Hepatocyte (in vitro differentiated cells): ENCODE results near the gene TLR8. TPM values are rescaled to one million over a fixed set of nuclear protein-coding genes. Genes with fewer than 3 reads are reported as not detected.

ENCODE experiments used
- DNase-seq: peaks from one replicate; pipeline ENCODE4 v3.0.0-alpha.2; 2016; ENCODE audit warnings: low spot score
- H2AFZ ChIP-seq: fragments of 200-600 bp; sonication (generic); 2 replicates; pipeline ENCODE4 v1.6.0; 2016; ENCODE audit warnings: antibody characterized with exemption, mild to moderate bottlenecking
- H3K27ac ChIP-seq: fragments of 200-600 bp; sonication (generic); 2 replicates; pipeline ENCODE4 v1.5.1; 2016; ENCODE audit warnings: mild to moderate bottlenecking
- H3K27me3 ChIP-seq: fragments of 200-600 bp; sonication (generic); 2 replicates; pipeline ENCODE4 v1.6.1; 2016
- H3K36me3 ChIP-seq: fragments of 200-600 bp; sonication (generic); replicated peaks from 2 replicates; pipeline ENCODE4 v1.5.1; 2016; ENCODE audit warnings: low read depth; ENCODE audit not compliant: insufficient read depth
- H3K4me1 ChIP-seq: fragments of 200-600 bp; sonication (generic); 2 replicates; pipeline ENCODE4 v1.5.1; 2016; ENCODE audit warnings: mild to moderate bottlenecking, moderate library complexity; ENCODE audit not compliant: insufficient read depth
- H3K4me2 ChIP-seq: fragments of 200-600 bp; sonication (generic); 2 replicates; pipeline ENCODE4 v1.6.0; 2016
- H3K4me3 ChIP-seq: fragments of 200-600 bp; sonication (generic); 2 replicates; pipeline ENCODE4 v1.5.1; 2016; ENCODE audit warnings: mild to moderate bottlenecking
- H3K79me2 ChIP-seq: fragments of 200-600 bp; sonication (generic); 2 replicates; pipeline ENCODE4 v1.6.0; 2017; ENCODE audit warnings: mild to moderate bottlenecking
- H3K9me2 ChIP-seq: fragments of 200-600 bp; sonication (generic); replicated peaks from 2 replicates; pipeline ENCODE4 v1.6.0; 2017; ENCODE audit warnings: mild to moderate bottlenecking; ENCODE audit not compliant: insufficient read depth
- H3K9me3 ChIP-seq: fragments of 200-600 bp; sonication (generic); 2 replicates; pipeline ENCODE4 v1.5.1; 2016; ENCODE audit warnings: low read depth, mild to moderate bottlenecking
- H4K20me1 ChIP-seq: fragments of 200-600 bp; sonication (generic); 2 replicates; pipeline ENCODE4 v1.6.0; 2016; ENCODE audit warnings: mild to moderate bottlenecking; ENCODE audit not compliant: insufficient read depth, poor library complexity, severe bottlenecking
- CTCF ChIP-seq: fragments of 200-600 bp; sonication (generic); IDR thresholded peaks from 2 replicates; pipeline ENCODE4 v1.5.1; 2016; ENCODE audit warnings: antibody characterized with exemption, mild to moderate bottlenecking; ENCODE audit not compliant: poor library complexity
- EZH2 ChIP-seq: fragments of 200-600 bp; sonication (generic); IDR thresholded peaks from 2 replicates; pipeline ENCODE4 v1.6.1; 2016; ENCODE audit warnings: antibody characterized with exemption, mild to moderate bottlenecking, borderline replicate concordance
- EZH2phosphoT487 ChIP-seq: fragments of 200-600 bp; sonication (generic); IDR thresholded peaks from one replicate; pipeline ENCODE4 v1.6.1; 2018; ENCODE audit warnings: antibody characterized with exemption, mild to moderate bottlenecking, low read depth, moderate library complexity; ENCODE audit not compliant: unreplicated experiment, severe bottlenecking
- WGBS: methylation state at CpG from one replicate; pipeline ENCODE4 v1.1.6; 2016; ENCODE audit warnings: low lambda C conversion rate; ENCODE audit errors: missing lambda C conversion rate; 5-methylcytosine and 5-hydroxymethylcytosine counted together
- polyA plus RNA-seq: library from polyadenylated mRNA; unstranded; fragments of >200 nt; fragmentation: Nextera tagmentation; extraction: Ambion mirVana; gene quantifications from 2 replicates; pipeline ENCODE4 v1.2.1, GENCODE V29; 2016
- total RNA-seq: library from RNA; depleted of rRNA; stranded (reverse); fragments of >200 nt; gene quantifications from 2 replicates; pipeline ENCODE4 v1.2.3, GENCODE V29; 2014

TLR8 gene
- total and polyA plus RNA-seq, 2 experiments from 2014 or later = 0.07 TPM; not detected in 1

- Histone ChIP-seq H3K4me3 (no peak overlapping the region), H3K79me2 (peaks cover 25% of the 10 kb centered on the region), H3K4me2 (peak overlapping the region; percentile 60), H3K9me2 (no peaks in the 10 kb centered on the region), H2AFZ (peak overlapping the region; percentile 36), H3K27ac (peak overlapping the region; percentile 50), H3K27me3 (no peaks in the 10 kb centered on the region), H3K4me1 (peaks cover 7% of the 10 kb centered on the region), H3K9me3 (no peaks in the 10 kb centered on the region), H3K36me3 (no peaks in the 10 kb centered on the region), H4K20me1 (peaks cover 1% of the 10 kb centered on the region)
- DNase-seq = peak; percentile 79
- 20% methylated on average over 11 of the region's 11 CpGs for WGBS
- TF ChIP-seq EZH2 = no peak
- TF ChIP-seq CTCF = peak; percentile 76
- TF ChIP-seq EZH2phosphoT487 = no peak
Observed at GRCh38 chrX:12970691-12971202, 64.3 kb downstream of the TLR8 start.

GRCh38 chrX:12971282-12972003, 65.0 kb downstream of the TLR8 start:
- Histone ChIP-seq H3K9me3 (no peaks in the 10 kb centered on the region), H3K27ac (peak overlapping the region; percentile 50), H3K9me2 (no peaks in the 10 kb centered on the region), H3K36me3 (no peaks in the 10 kb centered on the region), H2AFZ (no peak overlapping the region), H3K4me1 (peaks cover 7% of the 10 kb centered on the region), H3K27me3 (no peaks in the 10 kb centered on the region), H4K20me1 (peaks cover 4% of the 10 kb centered on the region), H3K79me2 (peaks cover 32% of the 10 kb centered on the region), H3K4me3 (no peak overlapping the region), H3K4me2 (peak overlapping the region; percentile 60)
- WGBS = 91% methylated on average over 12 of the region's 12 CpGs
- no peak for TF ChIP-seq EZH2phosphoT487
- TF ChIP-seq EZH2 = no peak
- TF ChIP-seq CTCF = no peak
- DNase-seq = no peak

GRCh38 chrX:12972243-12972642, 65.8 kb downstream of the TLR8 start:
- peaks cover 38% of the 10 kb centered on the region for H3K79me2 ChIP-seq
- TF ChIP-seq CTCF = no peak
- no peak for TF ChIP-seq EZH2
- no peak for TF ChIP-seq EZH2phosphoT487
- 95% methylated on average over 6 of the region's 6 CpGs for WGBS
- no peak for DNase-seq
- H3K9me2 ChIP-seq = no peaks in the 10 kb centered on the region
- H3K36me3 ChIP-seq = no peaks in the 10 kb centered on the region
- H3K9me3 ChIP-seq = no peaks in the 10 kb centered on the region
- no peak overlapping the region for H3K4me2 ChIP-seq
- H3K4me3 ChIP-seq = no peak overlapping the region
- H3K4me1 ChIP-seq = peaks cover 9% of the 10 kb centered on the region
- H3K27me3 ChIP-seq = no peaks in the 10 kb centered on the region
- H3K27ac ChIP-seq = no peak overlapping the region
- no peak overlapping the region for H2AFZ ChIP-seq
- peaks cover 8% of the 10 kb centered on the region for H4K20me1 ChIP-seq

Other genes starting within 250 kb of the TLR8 start
- gene PRPS2, start 115.2 kb upstream of the TLR8 start, total RNA-seq = 52.9 and 60.8 TPM in 2 replicates
- 58.2 and 64.1 TPM in 2 replicates for gene PRPS2, start 115.2 kb upstream of the TLR8 start, polyA plus RNA-seq
- gene TLR7, start 39.5 kb upstream of the TLR8 start, total RNA-seq = 0.52 and 0.60 TPM in 2 replicates
- gene TLR7, start 39.5 kb upstream of the TLR8 start, polyA plus RNA-seq = 0.78 TPM in 1 of 2 replicates, not detected in the other
- 6,141 and 6,242 TPM in 2 replicates for gene TMSB4X, start 68.5 kb downstream of the TLR8 start, total RNA-seq
- 9,038 and 9,758 TPM in 2 replicates for gene TMSB4X, start 68.5 kb downstream of the TLR8 start, polyA plus RNA-seq
- gene FAM9C, start 138.0 kb downstream of the TLR8 start, total RNA-seq = not detected in 2 replicates
- not detected in 2 replicates for gene FAM9C, start 138.0 kb downstream of the TLR8 start, polyA plus RNA-seq